ENCODE data around the gene GRK2. TPM values are rescaled to one million over a fixed set of nuclear protein-coding genes. Genes with fewer than 3 reads are reported as not detected.

GRK2 gene
- polyA plus RNA-seq, 1 donor (not counting 4 experiments of a cell fraction or from before 2014, with no cell fraction given): 21.1 TPM

- Histone ChIP-seq H2AFZ (ENCODE audit: control insufficient read depth, low read length) (no peak overlapping the region), H3K4me3 (ENCODE audit: control insufficient read depth in 2 of 3, extremely low read depth in 1 of 3, insufficient read depth in 2 of 3, low read depth in 1 of 3, low read length in 3 of 3) (no peak overlapping the region), H3K36me3 (ENCODE audit: control insufficient read depth in 2 of 2, extremely low read depth in 1 of 2, insufficient read depth in 2 of 2, low read length in 2 of 2) (peaks cover 0 to 4% of the 10 kb centered on the region in 2 experiments), H3K4me2 (ENCODE audit: control insufficient read depth, extremely low read depth, insufficient read depth, low read depth, low read length) (no peak overlapping the region), H3K27ac (ENCODE audit: control insufficient read depth, insufficient read depth, low read length) (no peak overlapping the region), H3K27me3 (ENCODE audit: control insufficient read depth, extremely low read depth, insufficient read depth, low read length) (no peaks in the 10 kb centered on the region), H3K79me2 (ENCODE audit: control insufficient read depth, insufficient read depth, low read length) (peaks cover 5% of the 10 kb centered on the region), H3K9ac (ENCODE audit: control insufficient read depth, extremely low read depth, insufficient read depth, low read length) (no peak overlapping the region), H3K9me3 (ENCODE audit: control insufficient read depth, low read depth, low read length) (no peaks in the 10 kb centered on the region), H3K4me1 (ENCODE audit: control insufficient read depth, extremely low read depth, insufficient read depth, low read length) (peaks cover 11% of the 10 kb centered on the region), H4K20me1 (ENCODE audit: control insufficient read depth, extremely low read depth, insufficient read depth, low read length) (no peaks in the 10 kb centered on the region), H3K9me1 (ENCODE audit: control insufficient read depth, extremely low read depth, insufficient read depth, low read length) (no peaks in the 10 kb centered on the region)
- FAIRE-seq (no peak), DNase-seq (ENCODE audit: low read depth, low spot score) (no peak)
- dilution Hi-C loops (cut with MboI; ENCODE audit: extremely low pct_ligation_motif_present, low sequenced_read_pairs): no loop called here
- TF ChIP-seq CTCF (optimal IDR thresholded peaks at IDR 0.05 in 1 of 3, IDR thresholded peaks at IDR 0.05 in 1 of 3, conservative IDR thresholded peaks at IDR 0.05 in 1 of 3; ENCODE audit: extremely low read depth in 1 of 3, insufficient read depth in 2 of 3, low read length in 3 of 3): no peak
- no peak for TF ChIP-seq EZH2 (IDR thresholded peaks at IDR 0.05; ENCODE audit: low read length)
These were observed 55.8 kb downstream of the GRK2 start for GRCh38 chr11:67322049-67322448.

- Histone ChIP-seq H3K4me3 (ENCODE audit: control insufficient read depth in 2 of 3, extremely low read depth in 1 of 3, insufficient read depth in 2 of 3, low read depth in 1 of 3, low read length in 3 of 3) (no peak overlapping the region), H2AFZ (ENCODE audit: control insufficient read depth, low read length) (no peak overlapping the region), H3K27ac (ENCODE audit: control insufficient read depth, insufficient read depth, low read length) (no peak overlapping the region), H3K27me3 (ENCODE audit: control insufficient read depth, extremely low read depth, insufficient read depth, low read length) (no peaks in the 10 kb centered on the region), H3K4me2 (ENCODE audit: control insufficient read depth, extremely low read depth, insufficient read depth, low read depth, low read length) (no peak overlapping the region), H3K79me2 (ENCODE audit: control insufficient read depth, insufficient read depth, low read length) (peaks cover 2% of the 10 kb centered on the region), H3K9ac (ENCODE audit: control insufficient read depth, extremely low read depth, insufficient read depth, low read length) (no peak overlapping the region), H3K9me3 (ENCODE audit: control insufficient read depth, low read depth, low read length) (no peaks in the 10 kb centered on the region), H3K9me1 (ENCODE audit: control insufficient read depth, extremely low read depth, insufficient read depth, low read length) (no peaks in the 10 kb centered on the region), H3K36me3 (ENCODE audit: control insufficient read depth in 2 of 2, extremely low read depth in 1 of 2, insufficient read depth in 2 of 2, low read length in 2 of 2) (peaks cover 0 to 4% of the 10 kb centered on the region in 2 experiments), H3K4me1 (ENCODE audit: control insufficient read depth, extremely low read depth, insufficient read depth, low read length) (peaks cover 8% of the 10 kb centered on the region), H4K20me1 (ENCODE audit: control insufficient read depth, extremely low read depth, insufficient read depth, low read length) (no peaks in the 10 kb centered on the region)
- dilution Hi-C loops (cut with MboI; ENCODE audit: extremely low pct_ligation_motif_present, low sequenced_read_pairs): no loop called here
- no peak for TF ChIP-seq EZH2 (IDR thresholded peaks at IDR 0.05; ENCODE audit: low read length)
- no peak for TF ChIP-seq CTCF (optimal IDR thresholded peaks at IDR 0.05 in 1 of 3, IDR thresholded peaks at IDR 0.05 in 1 of 3, conservative IDR thresholded peaks at IDR 0.05 in 1 of 3; ENCODE audit: extremely low read depth in 1 of 3, insufficient read depth in 2 of 3, low read length in 3 of 3)
- DNase-seq (ENCODE audit: low read depth, low spot score) (no peak), FAIRE-seq (no peak)
These were observed 57.3 kb downstream of the GRK2 start for GRCh38 chr11:67323526-67323925.

Measured in keratinocyte (primary cell).